Epithelial cell of proximal tubule (primary cell): ENCODE measurements around the gene MAP4. TPM values are rescaled to one million over a fixed set of nuclear protein-coding genes. Genes with fewer than 3 reads are reported as not detected.

Experiments
- DNase-seq: peaks from one replicate; pipeline ENCODE4 v3.0.0-alpha.2; 2011; ENCODE audit warnings: low read depth
- H3K4me3 ChIP-seq: 2 replicates; pipeline ENCODE4 v1.5.1; 2011; ENCODE audit warnings: low read depth, mild to moderate bottlenecking, low read length
- total RNA-seq: library from RNA; depleted of rRNA; stranded (reverse); fragments of >200 nt; gene quantifications from 2 replicates; pipeline ENCODE4 v1.2.3, GENCODE V29; 2015
- TF ChIP-seq, protein P1 (sequence below): conservative IDR thresholded peaks from 2 replicates; pipeline ENCODE4 v1.5.1; 2012; ENCODE audit warnings: low read depth, mild to moderate bottlenecking, low read length

The MAP4 gene
- total RNA-seq, 1 donor from 2014 or later = 111 TPM

DNA sequence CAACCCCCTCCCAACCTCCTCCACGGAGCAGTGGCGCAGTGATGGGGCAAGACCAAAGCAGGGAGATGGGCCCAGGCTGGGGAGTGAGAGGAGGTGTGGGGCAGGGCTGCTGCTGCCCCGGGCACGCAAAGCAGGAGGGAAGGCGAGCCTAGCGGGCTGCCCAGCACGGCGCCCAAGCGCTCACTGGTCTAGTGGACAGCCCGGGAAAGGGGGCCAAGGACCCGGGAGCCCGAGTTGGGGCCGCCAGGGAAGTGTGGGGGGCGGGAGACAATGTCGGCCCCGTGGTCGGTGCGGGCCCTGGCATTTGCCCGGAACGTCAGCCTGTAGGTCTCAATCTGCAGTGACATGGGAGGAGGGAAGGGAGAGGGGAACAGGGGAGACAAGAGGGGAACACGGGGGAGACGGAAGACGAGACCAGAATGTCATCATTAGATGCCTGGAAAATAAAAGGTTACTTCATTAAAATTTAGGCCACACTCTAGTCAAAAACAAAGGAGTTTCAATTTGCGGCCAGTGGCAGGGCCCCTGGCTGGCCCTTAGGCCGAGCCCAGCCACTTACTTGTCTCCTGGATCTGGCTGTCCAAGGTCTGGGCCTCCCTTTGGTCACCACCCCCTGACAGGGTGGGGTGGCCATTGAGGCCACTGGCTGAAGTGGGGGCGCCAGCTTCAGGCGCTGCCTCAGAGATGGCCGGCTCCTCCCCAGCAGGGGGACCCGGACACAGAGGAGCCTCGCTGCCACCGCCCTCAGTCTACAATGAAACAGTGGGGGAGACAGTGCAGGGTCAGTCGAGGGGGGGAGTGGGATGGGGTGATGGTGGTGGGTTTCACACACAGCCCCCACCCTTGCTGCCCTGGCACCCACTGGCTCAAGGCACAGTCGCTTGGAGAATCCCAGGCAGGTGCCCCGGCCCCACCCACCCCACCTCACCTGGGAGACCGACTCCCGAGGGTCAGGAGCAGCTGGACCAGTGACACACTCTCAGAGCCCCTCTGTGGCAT, 163.3 kb downstream of the MAP4 start:
- H3K4me3 ChIP-seq = no peak overlapping the region
- TF ChIP-seq, protein P1, sequence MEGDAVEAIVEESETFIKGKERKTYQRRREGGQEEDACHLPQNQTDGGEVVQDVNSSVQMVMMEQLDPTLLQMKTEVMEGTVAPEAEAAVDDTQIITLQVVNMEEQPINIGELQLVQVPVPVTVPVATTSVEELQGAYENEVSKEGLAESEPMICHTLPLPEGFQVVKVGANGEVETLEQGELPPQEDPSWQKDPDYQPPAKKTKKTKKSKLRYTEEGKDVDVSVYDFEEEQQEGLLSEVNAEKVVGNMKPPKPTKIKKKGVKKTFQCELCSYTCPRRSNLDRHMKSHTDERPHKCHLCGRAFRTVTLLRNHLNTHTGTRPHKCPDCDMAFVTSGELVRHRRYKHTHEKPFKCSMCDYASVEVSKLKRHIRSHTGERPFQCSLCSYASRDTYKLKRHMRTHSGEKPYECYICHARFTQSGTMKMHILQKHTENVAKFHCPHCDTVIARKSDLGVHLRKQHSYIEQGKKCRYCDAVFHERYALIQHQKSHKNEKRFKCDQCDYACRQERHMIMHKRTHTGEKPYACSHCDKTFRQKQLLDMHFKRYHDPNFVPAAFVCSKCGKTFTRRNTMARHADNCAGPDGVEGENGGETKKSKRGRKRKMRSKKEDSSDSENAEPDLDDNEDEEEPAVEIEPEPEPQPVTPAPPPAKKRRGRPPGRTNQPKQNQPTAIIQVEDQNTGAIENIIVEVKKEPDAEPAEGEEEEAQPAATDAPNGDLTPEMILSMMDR = no peak
- DNase-seq = no peak

DNA sequence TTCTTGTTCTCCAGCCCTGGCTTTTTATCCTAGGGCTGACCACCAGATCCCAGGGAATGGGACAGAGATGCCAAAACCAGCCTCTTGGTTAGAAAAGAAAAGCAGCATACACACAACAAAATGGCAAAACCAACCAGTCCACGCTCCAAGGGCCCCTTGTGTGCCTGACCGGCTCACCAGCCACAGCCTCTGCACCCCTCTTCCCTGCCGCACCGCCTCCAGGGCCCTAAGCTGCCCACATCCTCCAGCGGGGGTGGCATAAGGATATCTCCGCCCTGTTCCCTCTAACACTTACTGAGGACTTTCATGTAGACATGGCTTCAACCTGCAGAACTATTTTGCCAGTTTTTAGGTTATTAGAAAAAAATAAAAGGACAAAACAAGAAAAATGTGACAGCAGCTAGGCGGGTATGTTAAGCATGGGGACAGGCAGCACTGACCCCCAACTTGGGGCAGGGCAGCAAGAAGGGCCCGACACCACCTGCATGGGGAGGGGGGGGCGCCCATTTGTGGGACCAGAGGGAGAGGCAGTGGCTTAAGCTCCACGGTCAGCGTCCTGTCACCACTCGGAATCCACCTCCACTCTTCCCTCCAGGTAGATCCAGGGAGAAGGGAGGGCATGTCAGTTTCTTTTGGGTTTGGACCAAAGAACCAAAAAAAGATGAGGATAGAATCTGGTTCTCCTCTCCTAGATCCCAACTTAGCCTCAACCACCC, 164.2 kb downstream of the MAP4 start:
- TF ChIP-seq, protein P1 = no peak
- no peak overlapping the region for H3K4me3 ChIP-seq
- DNase-seq = no peak

DNA sequence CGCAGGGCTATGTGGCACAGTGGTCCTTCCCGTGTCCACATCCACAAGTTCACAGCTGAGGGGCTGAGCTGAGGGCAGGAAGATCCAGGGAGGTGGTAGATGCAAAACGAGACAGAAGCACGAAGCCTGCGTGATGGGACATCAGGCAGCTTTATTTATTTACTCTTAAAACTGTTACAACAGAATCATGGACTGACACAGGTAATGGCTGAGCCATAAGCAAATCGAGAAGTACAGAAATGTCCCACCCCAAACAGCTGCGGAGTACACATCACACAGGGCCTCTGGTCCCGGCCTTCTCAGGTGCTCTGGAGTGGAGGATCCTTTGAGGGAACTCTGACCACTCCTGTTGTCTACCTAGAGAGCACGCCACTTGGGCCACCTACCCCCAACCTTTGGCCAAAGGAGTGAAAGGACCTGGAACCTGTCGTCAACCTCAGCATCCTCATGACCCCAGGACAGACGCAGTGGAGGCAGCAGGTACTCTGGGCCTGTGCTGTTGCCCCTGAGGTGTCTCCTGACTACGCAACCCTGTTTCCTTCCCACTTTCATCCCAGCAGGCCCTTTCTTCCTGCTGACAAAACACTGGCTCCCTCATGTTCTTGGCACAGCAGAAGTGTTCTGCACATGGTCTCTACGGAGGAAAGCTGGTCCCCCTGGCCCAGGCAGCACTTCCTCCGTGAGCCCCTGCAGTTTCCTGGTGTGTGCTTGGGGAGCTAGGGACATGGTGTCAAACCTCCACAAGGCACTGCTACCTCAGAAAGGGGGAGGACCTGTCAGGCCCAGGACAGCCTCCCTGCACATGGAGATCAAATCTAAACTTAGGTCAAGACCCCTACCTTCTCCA, 165.4 kb downstream of the MAP4 start:
- no peak for DNase-seq
- TF ChIP-seq, protein P1 = no peak
- H3K4me3 ChIP-seq = no peak overlapping the region

DNA sequence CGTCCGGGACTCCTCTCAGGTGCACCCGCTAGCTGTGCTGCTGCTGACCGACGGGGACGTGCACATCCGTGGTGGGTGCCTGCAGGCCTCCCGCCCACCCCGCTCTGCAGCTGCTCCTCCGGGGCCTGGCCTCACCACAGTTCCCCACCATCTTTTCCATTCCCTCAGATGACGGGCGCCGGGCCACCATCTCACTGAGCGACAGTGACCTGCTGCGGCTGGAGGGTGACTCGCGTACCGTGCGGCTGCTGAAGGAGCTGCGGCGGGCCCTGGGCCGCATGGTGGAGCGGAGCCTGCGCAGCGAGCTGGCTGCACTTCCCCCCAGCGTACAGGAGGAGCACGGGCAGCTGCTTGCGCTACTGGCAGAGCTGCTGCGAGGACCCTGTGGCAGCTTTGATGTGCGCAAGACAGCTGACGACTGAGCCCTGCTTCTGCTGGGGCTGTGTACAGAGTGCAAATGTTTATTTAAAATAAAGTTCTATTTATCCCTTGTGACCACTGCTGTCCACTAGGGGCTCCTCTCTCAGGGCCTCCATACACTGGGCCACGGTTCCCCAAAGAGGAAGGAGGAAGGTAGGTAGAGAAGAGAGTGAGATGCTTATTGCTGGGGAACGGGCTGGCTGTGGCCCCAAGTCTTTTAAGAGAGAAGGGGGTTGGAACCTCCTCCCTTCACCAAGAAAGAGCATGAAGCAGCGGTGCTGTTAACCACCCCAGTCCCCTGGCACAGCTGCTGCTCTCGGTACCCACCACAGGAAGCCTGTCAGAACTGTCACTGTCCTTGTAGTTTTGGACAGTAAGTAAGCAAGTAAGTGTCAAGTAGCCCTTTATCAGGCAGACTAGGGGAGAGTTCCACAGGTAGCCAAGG, 166.3 kb downstream of the MAP4 start:
- DNase-seq = no peak
- H3K4me3 ChIP-seq = no peak overlapping the region
- TF ChIP-seq, protein P1 = peak; percentile 54

DNA sequence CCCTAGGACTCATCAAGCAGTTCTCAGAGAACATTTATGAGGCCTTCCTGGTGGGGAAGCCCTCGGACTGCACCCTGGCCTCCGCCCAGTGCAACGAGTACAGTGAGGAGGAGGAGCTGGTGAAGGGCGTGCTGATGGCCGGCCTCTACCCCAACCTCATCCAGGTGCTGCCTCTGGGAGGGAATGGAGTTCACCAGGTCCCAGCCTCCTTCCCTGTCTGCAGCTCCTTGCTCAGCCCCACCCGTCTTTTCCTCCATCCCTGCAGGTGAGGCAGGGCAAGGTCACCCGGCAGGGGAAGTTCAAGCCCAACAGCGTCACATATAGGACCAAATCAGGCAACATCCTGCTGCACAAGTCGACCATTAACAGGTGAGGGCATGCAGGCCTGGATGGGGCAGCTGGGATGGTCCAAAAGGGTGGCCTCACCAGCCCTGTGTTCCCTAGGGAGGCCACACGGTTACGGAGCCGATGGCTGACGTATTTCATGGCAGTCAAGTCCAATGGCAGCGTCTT, 167.0 kb downstream of the MAP4 start:
- DNase-seq = no peak
- TF ChIP-seq, protein P1 = no peak
- H3K4me3 ChIP-seq = no peak overlapping the region
